GM12801 (cell line): ENCODE results near the gene GOT1.

Experiments used
- TF ChIP-seq, protein P1 (sequence below): IDR thresholded peaks from one replicate; pipeline ENCODE4 v1.5.1; 2011; ENCODE audit warnings: control low read depth; ENCODE audit not compliant: insufficient read length; ENCODE audit errors: extremely low read depth

The GOT1 gene

GRCh38 chr10:99449023-99449422, 18.6 kb upstream of the GOT1 start:
- TF ChIP-seq, protein P1, sequence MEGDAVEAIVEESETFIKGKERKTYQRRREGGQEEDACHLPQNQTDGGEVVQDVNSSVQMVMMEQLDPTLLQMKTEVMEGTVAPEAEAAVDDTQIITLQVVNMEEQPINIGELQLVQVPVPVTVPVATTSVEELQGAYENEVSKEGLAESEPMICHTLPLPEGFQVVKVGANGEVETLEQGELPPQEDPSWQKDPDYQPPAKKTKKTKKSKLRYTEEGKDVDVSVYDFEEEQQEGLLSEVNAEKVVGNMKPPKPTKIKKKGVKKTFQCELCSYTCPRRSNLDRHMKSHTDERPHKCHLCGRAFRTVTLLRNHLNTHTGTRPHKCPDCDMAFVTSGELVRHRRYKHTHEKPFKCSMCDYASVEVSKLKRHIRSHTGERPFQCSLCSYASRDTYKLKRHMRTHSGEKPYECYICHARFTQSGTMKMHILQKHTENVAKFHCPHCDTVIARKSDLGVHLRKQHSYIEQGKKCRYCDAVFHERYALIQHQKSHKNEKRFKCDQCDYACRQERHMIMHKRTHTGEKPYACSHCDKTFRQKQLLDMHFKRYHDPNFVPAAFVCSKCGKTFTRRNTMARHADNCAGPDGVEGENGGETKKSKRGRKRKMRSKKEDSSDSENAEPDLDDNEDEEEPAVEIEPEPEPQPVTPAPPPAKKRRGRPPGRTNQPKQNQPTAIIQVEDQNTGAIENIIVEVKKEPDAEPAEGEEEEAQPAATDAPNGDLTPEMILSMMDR, result no peak

GRCh38 chr10:99444383-99445045, 14.1 kb upstream of the GOT1 start:
- TF ChIP-seq, protein P1, result no peak

DNA sequence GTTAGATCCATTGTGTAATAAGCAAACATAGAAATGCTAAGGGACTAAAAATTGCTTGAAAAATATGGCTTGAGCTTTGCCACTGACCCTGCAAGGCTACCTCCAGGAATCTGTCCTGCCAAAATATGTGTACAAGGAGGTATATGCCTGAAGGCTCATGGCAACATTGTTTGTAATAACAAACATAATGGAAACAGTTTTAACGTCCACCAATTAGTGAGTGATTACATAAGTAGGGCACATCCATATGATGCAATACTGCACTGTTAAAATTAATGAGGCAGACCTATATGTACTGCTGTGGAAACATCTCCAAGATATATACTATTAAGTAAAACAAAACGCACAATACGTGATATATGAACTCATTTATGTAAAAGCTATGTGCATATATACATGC, 13.1 kb upstream of the GOT1 start:
- TF ChIP-seq, protein P1, result no peak

DNA sequence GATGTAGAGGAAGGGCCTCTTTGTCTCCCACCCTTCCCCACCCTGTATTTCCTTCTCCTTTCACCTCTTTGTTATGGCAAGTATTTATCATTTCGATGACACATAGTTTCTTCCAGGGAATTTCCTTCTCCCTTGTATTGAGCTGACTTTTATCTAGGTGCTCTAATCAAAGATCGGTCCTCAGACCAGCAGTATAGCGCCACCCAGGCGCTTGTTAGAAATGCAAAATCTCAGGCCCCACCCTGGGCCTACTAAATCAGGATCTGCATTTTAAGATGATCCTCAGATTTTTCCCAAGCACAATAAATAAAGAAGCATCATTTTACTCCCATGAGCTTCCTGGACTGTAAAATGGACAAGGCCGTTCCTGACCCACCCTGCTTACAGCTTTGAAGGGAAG, 12.0 kb upstream of the GOT1 start:
- TF ChIP-seq, protein P1, result no peak

- TF ChIP-seq, protein P1, result no peak
Measured at GRCh38 chr10:99438890-99439289, 8.5 kb upstream of the GOT1 start.

DNA sequence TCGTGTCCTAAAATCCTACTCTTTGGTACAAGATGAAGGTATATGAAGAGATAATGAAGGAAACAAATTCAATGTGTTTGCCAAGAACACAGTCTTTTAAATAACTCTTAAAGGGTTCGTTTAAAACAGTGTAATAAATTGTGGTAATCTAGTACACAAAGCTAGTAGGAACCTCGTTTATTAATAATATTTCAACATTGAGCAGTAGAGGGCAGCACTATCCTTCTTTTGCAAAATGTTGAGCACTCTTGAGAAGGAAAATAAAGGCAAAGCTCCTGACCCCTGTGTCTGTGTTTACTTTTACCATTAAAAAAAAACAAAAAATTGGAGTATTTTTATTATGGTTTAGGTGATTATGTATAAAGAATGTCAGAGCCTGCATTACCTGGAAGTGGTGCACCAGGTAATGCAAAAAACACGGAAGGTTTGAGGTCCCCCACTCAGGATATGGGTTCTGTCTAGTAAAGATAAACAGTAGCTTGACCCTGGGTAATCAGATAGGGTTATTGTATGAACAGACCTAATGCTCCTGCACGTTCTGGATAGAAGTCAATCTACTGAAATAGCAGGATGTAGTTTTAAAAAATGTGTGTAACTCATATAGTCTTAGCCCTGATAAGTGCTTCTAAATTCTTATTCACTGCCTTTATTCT, 5.7 kb upstream of the GOT1 start:
- TF ChIP-seq, protein P1, result no peak

- TF ChIP-seq, protein P1, result no peak
Measured at GRCh38 chr10:99433378-99434020, 3.1 kb upstream of the GOT1 start.
